Measurements from ENCODE around the gene FAM187B.
"Not testable (repeated sequence)": the region's sequence is repeated elsewhere in the genome, so short reads cannot be mapped to it uniquely, and the experiment has no call there.

GRCh38 chr19:35196861-35197260, 31.7 kb downstream of the FAM187B start:
- not testable (repeated sequence) for TF ChIP-seq KLF16, ZNF426 (tag by site-specific recombination; IDR thresholded peaks at IDR 0.05)
